Measurements from ENCODE around the gene DDX27.
A peak's percentile ranks its signal among the peaks of the same experiment; 100 is the strongest.

The DDX27 gene

DNA sequence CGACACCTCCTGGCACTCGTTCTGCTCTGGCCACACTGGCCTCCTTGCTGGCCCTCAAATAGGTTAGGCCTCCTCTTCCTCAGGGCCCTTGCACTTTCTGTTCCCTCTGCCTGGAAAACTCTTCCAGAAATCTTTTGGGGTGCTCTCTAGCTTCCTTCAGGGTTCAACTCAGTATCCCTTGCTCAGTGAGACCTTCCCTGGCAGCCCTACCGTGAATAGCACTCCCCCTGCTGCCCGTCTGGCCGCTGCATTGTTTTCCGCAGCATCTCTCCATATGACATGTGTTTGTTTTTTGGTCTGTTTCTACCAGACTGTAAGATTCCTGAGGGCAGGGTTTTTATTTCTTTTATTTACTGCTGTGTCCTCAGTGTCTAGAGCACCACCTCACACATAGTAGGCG, 6.7 kb downstream of the DDX27 start:
- TF ChIP-seq, protein P1, sequence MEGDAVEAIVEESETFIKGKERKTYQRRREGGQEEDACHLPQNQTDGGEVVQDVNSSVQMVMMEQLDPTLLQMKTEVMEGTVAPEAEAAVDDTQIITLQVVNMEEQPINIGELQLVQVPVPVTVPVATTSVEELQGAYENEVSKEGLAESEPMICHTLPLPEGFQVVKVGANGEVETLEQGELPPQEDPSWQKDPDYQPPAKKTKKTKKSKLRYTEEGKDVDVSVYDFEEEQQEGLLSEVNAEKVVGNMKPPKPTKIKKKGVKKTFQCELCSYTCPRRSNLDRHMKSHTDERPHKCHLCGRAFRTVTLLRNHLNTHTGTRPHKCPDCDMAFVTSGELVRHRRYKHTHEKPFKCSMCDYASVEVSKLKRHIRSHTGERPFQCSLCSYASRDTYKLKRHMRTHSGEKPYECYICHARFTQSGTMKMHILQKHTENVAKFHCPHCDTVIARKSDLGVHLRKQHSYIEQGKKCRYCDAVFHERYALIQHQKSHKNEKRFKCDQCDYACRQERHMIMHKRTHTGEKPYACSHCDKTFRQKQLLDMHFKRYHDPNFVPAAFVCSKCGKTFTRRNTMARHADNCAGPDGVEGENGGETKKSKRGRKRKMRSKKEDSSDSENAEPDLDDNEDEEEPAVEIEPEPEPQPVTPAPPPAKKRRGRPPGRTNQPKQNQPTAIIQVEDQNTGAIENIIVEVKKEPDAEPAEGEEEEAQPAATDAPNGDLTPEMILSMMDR (conservative IDR thresholded peaks at IDR 0.05; ENCODE audit: low read length): no peak
- H3K4me3 ChIP-seq (ENCODE audit: low read length): no peak overlapping the region
- no peak for DNase-seq (ENCODE audit: low read depth)

DNA sequence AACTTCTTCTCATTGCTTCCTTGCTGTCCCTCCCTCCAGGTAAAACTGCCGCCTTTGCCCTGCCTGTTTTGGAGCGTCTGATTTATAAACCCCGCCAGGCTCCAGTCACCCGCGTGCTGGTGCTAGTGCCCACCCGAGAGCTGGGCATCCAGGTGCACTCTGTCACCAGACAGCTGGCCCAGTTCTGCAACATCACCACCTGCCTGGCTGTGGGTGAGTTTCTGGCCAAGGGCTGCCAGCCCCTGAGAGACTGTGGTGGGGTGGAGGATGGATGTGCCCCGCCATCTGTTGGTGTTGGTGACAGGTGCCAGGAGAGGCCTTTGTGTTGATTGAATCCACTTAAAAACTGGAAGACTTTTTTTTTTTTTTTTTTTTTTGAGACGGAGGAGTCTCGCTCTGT, 9.5 kb downstream of the DDX27 start:
- TF ChIP-seq, protein P1 (conservative IDR thresholded peaks at IDR 0.05; ENCODE audit: low read length): no peak
- H3K4me3 ChIP-seq (ENCODE audit: low read length): no peak overlapping the region
- DNase-seq (ENCODE audit: low read depth): no peak

DNA sequence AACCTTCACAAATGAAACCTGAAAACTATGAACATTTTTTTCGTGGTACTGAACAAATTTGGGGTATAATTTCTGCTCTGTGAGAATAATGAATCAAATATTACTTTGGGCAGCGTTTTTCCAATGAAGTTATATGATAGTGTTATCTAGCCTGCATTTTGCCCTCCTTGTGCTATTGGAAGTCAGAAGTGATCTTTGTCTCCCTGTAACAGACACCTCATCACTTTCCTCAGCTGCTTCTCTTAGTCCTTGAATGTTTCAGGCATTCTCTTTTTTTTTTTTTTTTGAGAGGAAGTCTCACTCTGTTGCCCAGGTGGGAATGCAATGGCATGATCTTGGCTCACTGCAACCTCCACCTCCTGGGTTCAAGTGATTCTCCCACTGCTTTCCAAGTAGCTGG, 10.2 kb downstream of the DDX27 start:
- H3K4me3 ChIP-seq (ENCODE audit: low read length): no peak overlapping the region
- DNase-seq (ENCODE audit: low read depth): no peak
- TF ChIP-seq, protein P1 (conservative IDR thresholded peaks at IDR 0.05; ENCODE audit: low read length): no peak

DNA sequence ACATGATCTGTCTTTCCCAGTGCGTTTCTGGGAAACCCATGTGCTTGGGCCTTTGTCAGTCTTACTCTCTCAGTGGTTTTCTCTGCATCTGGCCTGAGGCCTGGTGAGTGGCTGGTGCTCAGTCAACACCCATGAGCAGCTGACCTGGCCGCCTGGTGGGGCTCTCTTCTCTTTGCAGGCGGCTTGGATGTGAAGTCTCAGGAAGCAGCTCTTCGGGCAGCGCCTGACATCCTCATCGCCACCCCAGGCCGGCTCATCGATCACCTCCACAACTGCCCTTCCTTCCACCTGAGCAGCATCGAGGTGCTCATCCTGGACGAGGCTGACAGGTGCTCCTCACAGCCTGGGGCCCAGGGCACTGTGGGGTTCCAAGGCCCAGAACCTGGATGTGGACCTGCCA, 10.8 kb downstream of the DDX27 start:
- DNase-seq (ENCODE audit: low read depth): no peak
- no peak overlapping the region for H3K4me3 ChIP-seq (ENCODE audit: low read length)
- TF ChIP-seq, protein P1 (conservative IDR thresholded peaks at IDR 0.05; ENCODE audit: low read length): no peak

DNA sequence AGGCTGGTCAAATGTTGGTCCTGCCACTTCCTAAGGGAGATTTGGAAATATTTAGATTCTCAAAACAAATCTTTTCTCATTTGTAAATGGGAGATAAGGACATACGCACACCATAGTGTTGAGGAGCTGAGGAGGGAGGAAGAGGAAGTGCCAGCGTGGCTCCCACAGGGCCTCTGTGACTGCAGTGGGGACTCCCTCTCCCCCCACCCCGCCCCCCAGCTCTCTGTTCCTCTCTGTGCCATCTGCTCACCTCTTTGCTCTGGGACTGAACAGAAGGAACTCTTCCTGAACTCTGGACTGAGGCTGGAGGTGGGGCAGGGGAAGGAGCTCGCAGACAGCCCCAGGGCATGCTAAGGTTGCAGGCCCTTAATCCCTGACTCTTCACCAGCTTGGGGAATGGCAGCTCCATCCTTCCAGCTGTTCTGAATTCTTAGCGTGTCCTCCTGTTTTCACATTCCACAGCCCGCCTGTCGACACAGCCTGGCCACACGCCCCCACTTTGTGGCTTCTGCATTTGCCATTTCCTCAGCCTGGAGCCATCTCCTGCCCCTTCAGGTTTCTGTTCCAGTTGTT, 11.4 kb downstream of the DDX27 start:
- TF ChIP-seq, protein P1 (conservative IDR thresholded peaks at IDR 0.05; ENCODE audit: low read length): no peak
- H3K4me3 ChIP-seq (ENCODE audit: low read length): no peak overlapping the region
- DNase-seq (ENCODE audit: low read depth): peak; percentile 65

DNA sequence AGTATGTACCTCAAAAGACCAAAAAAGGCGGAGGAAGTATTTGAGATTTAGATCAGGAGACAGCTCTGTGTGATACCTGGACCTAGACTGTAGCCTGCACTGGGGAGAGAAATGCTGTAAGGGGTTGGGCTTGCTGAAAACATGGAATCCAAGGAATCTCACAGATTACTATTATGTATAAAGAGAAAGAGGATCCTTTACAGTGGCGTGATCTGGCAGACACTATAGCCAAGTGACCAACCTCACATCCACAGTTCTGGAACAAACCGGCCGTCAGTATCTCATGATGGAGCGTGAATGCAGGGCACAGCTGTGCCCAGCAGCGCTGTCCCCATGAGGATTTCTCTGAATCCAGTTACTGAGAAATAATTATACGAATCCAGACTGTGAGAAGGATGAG, 12.3 kb downstream of the DDX27 start:
- no peak for DNase-seq (ENCODE audit: low read depth)
- TF ChIP-seq, protein P1 (conservative IDR thresholded peaks at IDR 0.05; ENCODE audit: low read length): no peak
- no peak overlapping the region for H3K4me3 ChIP-seq (ENCODE audit: low read length)

DNA sequence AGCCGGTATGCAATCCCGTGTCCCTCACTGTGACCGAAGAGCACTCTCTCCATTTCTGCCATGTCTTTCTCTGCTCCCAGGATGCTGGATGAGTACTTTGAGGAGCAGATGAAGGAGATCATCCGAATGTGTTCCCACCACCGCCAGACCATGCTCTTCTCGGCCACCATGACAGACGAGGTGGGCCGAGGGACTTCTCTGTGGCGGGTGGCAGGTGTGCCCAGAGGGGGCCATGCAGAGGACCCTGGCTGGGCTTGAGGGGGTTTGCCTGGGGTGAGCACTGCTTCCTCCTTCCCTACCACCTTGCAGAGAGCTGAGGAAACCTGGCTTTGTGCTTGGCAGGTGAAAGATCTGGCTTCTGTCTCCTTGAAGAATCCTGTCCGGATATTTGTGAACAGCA, 14.0 kb downstream of the DDX27 start:
- no peak for DNase-seq (ENCODE audit: low read depth)
- TF ChIP-seq, protein P1 (conservative IDR thresholded peaks at IDR 0.05; ENCODE audit: low read length): no peak
- no peak overlapping the region for H3K4me3 ChIP-seq (ENCODE audit: low read length)

Measured in AG10803 (cell line).